AG09309 (cell line): ENCODE data around the gene HRNR.
"Not testable (repeated sequence)": the region's sequence is repeated elsewhere in the genome, so short reads cannot be mapped to it uniquely, and the experiment has no call there.

ENCODE experiments used
- DNase-seq: peaks from one replicate; pipeline ENCODE4 v3.0.0-alpha.2; 2010; ENCODE audit warnings: low read depth
- H3K4me3 ChIP-seq: 2 replicates; pipeline ENCODE4 v1.5.1; 2011; ENCODE audit warnings: mild to moderate bottlenecking, low read depth, low read length, moderate library complexity; ENCODE audit not compliant: control insufficient read depth
- TF ChIP-seq, protein P1 (sequence below): IDR thresholded peaks from 2 replicates; pipeline ENCODE4 v1.5.1; 2011; ENCODE audit warnings: mild to moderate bottlenecking, low read depth, low read length, inconsistent platforms; ENCODE audit not compliant: insufficient read depth, control insufficient read depth; ENCODE audit errors: missing control alignments

The HRNR gene

DNA sequence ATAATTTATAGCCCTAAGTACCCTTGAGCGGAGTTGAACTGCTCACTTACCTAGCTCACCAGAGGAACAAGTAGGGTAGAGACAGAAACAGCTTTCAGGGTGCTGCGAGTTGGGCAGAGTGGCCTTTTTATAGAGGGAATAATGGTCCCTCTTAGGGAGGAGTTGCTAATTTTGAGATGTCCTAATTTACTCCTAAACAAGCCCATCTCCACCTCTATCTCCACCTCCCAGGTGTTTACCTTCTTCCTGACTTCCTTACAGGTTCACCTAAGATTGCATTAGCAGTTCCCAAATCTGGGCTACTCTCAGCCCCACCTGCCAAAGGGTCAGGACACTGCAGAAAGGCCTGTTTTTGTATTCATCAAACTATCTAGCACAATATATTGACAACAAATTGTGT lies at the start of gene HRNR:
Gene HRNR, minus strand, starts transcription at position 101 of the 400 bp plus-strand sequence. CDS start 940 bp downstream, outside the sequence.
- TF ChIP-seq, protein P1, sequence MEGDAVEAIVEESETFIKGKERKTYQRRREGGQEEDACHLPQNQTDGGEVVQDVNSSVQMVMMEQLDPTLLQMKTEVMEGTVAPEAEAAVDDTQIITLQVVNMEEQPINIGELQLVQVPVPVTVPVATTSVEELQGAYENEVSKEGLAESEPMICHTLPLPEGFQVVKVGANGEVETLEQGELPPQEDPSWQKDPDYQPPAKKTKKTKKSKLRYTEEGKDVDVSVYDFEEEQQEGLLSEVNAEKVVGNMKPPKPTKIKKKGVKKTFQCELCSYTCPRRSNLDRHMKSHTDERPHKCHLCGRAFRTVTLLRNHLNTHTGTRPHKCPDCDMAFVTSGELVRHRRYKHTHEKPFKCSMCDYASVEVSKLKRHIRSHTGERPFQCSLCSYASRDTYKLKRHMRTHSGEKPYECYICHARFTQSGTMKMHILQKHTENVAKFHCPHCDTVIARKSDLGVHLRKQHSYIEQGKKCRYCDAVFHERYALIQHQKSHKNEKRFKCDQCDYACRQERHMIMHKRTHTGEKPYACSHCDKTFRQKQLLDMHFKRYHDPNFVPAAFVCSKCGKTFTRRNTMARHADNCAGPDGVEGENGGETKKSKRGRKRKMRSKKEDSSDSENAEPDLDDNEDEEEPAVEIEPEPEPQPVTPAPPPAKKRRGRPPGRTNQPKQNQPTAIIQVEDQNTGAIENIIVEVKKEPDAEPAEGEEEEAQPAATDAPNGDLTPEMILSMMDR, result no peak
- DNase-seq, result no peak
- no peak within 1 kb of the TSS for H3K4me3 ChIP-seq

DNA sequence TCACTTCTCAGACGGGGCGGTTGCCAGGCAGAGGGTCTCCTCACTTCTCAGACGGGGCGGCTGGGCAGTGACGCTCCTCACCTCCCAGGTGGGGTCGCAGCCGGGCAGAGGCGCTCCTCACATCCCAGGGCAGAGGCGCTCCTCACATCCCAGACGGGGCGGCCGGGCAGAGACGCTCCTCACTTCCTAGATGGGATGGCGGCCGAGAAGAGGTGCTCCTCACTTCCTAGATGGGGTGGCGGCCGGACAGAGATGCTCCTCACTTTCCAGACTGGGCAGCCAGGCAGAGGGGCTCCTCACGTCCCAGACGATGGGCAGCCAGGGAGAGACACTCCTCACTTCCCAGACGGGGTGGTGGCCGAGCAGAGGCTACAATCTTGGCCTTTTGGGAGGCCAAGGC lies 32.4 kb upstream of the HRNR start:
- DNase-seq, H3K4me3 ChIP-seq: not testable (repeated sequence)

DNA sequence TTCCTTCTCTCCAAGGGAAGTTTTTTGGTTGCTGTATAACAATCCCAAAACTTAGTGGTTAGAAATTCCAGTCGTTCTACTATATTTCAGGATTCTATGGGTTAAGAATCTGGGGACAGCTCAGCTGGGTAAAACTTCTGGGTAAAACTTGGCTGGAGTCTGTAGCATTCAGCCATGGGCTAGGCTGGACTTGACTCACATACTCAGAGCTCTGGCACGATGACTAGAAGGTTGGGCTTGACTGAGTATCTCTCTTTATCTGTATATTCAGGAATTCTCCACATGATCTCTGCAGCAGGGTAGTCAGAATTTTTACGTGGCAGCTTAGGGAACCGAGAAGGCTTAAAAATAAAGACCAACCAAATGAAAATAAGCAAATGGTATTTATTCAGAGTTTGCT lies 28.2 kb upstream of the HRNR start:
- no peak for DNase-seq
- TF ChIP-seq, protein P1, result no peak

DNA sequence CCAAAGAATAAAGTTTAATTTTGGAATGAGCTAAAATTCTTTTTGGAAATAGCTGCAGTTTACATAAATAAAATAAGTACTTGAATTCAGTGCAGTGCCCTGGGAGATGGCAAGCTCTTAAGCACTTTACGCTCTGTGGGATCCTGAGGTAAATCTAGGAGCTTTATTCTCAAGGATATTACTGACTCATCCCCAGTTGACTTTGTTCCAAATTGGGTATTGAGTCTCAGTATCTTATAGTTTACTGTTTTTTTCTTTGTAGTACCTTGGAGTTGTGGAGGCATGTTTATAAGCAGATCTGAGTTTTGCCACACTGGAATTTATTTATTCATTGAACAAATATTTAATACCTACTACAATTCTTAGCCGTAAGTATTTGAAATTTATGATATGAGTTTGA lies 27.4 kb upstream of the HRNR start:
- no peak for DNase-seq
- TF ChIP-seq, protein P1, result no peak
- no peak overlapping the region for H3K4me3 ChIP-seq

More for the DNA sequence above, 28.2 kb upstream of the HRNR start:
- H3K4me3 ChIP-seq, result no peak overlapping the region

DNA sequence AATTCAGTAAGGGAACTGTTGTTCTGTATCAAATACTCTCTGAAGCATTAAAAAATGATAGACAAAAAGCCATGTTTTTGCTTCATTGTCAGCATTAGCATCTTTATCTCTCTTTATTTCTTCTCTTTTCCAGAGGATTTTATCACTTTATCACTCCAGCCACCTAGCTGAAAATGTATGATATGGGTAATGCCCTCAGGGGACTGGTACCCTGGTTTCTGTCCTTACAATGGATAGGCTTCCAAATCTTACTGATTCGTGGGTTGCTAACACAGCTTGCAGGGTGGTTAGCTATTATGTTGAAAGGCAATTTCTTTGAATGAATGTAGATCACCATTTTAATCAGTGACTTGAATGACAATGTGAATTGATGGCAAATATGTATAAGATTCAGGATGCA lies 23.3 kb upstream of the HRNR start:
- TF ChIP-seq, protein P1, result no peak

GRCh38 chr1:152244576-152245273 lies 20.7 kb upstream of the HRNR start:
- no peak for DNase-seq
- no peak overlapping the region for H3K4me3 ChIP-seq
- TF ChIP-seq, protein P1, result no peak

More for the DNA sequence above, 23.3 kb upstream of the HRNR start:
- DNase-seq, result no peak
- no peak overlapping the region for H3K4me3 ChIP-seq

- H3K4me3 ChIP-seq, result no peak overlapping the region
- no peak for DNase-seq
- TF ChIP-seq, protein P1, result no peak
These were observed 13.1 kb upstream of the HRNR start for GRCh38 chr1:152237093-152237492.
